NOMO-1 (cell line): ENCODE results near the gene LRRC59.

Source experiments
- DNase-seq, 2 experiments: peaks; one replicate each; lab custom pipeline; 2025; ENCODE audit not compliant: unreplicated experiment in 2 of 2; lab: John Stamatoyannopoulos, UW

The LRRC59 gene

DNA sequence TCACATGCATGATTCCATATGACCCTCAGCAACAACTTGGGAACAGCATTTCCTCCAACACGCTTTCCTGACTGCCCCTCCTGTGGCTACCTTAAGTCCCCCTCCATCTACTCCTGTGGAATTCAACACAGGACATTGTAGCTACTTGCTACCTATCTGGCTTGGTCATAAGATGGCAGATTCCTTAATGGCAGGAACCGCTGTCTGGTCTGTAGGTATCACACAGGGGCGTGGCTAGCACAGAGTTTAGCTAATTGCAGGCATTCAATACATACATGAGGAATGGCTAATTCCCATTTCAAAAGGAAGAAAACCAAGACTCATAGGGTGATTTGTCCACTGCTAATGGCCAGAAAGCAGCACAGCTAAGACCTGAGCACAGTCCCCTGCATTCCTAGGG lies 8.6 kb downstream of the LRRC59 start:
- no peak for DNase-seq

DNA sequence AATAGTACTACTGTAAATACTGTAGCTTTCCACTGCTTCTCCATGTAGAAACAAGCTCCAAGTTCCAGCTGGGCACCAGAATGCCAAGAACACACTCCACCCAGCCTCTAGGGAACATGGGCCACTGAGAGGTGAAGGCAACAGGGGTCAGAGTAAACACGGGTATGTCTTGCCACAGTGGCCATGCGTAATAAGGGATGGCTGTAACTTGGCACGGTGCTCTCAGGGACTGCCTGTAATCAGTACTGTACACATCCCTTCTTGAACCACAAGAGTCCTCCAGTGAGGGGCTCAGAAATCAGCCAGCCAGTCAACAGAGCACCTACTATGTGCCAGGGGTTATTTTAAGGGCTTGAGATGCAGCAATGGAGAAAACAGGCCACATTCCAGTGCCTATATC lies 10.8 kb downstream of the LRRC59 start:
- DNase-seq, result no peak

DNA sequence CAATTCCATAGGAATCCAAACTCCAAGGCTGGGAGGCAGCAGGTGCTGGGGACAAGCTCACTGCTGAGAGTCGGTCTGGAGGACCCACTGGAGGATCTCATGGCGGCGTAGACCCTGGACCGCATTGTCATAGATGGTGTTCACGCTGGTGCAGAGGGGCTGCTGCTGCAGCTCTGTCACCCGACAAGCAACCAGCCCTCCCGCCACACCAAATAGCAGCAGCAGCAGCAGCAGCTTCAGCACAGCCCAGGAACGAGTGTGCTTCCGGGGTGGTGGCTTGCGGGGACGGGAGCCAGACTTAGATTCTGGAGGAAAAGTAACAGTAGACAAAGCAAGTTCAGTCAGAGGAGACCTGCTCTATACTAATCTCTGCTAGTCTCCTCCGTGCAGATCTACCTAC lies 14.4 kb downstream of the LRRC59 start:
- no peak for DNase-seq

DNA sequence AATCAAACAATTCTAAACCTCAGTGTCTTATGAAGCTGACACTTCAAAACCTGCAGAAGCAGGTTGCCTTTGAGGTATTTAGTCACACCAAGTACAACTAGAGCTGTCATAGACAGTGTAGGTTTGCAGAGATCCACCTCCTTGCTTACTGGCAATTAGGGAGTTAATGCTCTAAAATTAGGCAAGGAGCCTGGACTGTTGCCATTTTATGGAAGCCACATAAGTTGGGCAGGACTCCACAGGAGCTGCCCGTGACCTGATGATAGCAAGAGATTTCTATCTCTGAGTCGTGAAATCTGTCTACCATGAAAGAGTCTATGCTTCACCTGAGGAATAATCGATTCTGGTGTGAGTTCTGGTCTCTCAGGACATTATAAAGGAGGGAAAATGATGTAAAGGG lies 15.4 kb downstream of the LRRC59 start:
- DNase-seq, result no peak

DNA sequence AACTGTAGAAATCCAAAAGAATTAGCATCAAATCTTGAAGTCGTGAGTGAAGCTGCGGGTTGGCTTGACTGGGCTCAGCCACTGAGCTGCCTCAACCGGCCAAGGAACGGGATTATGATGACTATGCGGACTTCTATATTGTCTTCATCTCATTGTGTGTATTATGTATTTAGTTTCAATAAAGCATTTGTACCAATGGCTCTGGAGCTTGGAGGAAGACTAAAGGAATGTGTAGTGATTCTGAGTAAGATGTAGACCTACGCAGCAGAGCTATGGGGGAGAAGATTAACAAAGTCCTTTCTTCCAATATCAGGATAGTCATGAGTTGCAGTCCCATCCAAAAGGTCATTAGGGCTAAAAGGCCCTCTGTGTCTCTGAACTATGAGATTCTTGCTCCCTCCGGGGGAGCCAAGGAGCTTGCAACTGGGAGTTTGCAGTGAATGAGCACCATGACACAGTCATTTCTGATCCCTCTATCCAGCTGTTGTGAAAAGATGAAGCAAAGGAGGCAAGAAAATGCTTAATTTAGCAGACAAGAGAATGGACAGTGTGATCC lies 16.0 kb downstream of the LRRC59 start:
- DNase-seq, result no peak

DNA sequence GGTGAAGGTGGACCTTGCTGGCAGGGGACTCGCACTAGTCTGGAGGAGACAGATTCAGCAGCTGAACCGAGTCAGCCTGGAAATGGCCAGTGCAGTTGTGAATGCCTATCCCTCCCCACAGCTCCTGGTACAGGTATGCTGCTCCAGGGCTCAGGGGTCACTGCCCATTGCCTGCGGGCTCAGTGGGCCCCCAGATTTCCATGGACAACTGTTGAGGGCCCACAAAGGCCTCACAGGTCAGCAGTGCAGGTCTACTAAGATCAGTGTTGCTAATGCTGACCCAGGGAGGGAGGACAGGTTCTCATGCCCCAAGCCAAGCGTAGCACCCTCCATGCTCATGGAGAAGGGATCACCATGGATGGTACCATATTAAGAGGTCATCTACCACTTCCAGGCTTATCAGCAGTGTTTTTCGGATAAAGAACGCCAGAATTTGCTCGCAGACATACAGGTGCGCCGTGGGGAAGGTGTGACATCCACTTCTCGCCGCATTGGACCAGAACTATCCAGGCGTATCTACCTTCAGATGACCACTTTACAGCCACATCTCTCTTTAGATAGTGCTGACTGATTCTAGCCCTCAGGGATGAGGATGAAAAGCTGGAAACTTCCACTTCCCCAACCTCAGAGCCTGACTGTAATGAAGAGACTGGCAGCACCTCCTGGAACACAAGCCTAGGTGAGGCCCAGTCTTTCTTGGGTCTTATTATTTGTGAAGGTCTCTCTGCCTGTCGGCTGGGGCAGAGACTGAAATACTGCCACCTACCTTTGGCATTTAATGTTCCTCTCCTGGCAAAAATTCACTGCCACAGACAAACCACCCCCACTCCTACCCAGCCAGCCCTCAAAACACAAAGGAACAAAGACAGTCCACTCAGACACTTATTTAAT lies 16.7 kb downstream of the LRRC59 start:
- no peak for DNase-seq

DNA sequence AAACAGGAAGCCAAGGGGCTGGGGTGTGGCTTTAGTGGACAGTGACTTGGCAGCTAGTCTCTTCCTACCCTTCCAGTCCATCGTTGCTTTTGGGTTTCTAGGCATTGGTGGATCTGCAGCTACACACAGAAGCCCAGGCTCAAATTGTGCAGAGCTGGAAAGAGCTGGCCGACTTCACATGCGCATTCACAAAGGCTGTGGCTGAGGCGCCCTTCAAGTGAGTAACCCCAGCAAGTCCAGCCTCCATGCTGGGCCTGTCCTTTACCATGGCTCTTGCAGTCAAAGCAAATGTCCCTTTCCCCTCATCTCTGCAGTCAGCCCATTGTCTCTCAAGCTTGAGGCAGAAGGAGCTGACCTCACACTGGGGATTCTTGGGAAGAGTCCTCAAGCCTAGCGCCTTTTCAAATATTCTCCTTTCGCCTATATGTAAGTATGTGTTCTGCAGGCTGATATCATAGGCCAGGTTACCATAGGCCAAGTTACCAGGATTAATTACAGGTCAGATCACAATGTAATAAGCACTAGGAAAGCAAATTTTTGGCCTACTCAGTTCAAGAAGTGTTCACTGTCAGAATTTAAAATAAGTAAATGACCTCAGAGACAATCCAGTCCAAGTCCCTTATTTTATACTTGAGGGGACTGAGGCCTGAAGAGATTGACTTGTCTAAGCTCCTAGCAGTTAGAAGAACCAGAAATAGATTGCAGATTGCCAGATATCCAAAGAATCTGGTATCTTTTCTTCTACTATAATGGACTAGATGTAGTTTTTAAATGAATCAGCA lies 17.8 kb downstream of the LRRC59 start:
- no peak for DNase-seq

DNA sequence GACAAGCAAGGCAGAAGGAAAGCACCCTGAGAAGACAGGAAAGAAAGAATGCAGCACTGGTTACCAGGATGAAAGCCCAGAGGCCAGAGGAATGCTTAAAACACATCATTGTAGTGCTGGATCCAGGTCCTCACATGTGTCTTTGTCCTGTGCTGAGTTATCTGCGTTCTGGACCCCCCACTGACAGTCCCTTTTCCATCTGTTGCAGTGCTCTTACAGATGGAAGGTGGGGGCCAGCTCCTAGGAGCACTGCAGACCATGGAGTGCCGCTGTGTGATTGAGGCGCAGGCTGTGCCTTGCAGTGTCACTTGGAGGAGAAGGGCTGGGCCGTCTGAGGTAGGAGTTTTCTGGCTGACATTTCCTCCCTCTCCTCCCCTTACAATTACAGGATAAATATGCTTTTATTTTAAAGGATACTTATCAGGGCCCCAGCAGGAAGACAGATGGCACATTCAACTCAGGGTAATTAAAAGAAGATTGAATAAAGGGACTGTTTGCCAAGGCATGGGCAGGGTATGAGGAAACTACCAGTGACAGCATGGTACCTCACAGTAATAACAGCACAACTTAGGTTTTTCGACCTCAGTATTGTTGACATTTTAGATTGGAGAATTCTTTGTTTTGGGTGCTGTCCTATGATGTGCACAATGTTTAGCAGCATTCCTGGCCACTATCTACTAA lies 21.3 kb downstream of the LRRC59 start:
- DNase-seq, result no peak

DNA sequence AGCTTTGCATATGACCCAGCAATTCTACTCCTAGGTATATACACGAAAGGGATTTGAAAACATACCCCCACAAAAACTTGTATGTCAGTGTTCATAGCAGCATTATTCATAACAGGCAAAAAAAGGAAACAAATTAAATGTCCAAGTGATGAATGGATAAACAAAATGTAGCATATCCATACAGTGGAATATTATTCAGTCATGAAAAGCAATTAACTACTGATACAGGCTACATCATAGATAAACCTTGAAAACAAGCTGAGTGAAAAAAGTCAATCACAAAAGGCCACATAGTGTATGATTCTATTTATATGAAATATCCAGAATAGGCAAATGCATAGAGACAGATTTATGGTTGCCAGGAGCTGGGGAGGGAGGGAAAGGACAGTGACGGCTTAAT lies 23.6 kb downstream of the LRRC59 start:
- no peak for DNase-seq

DNA sequence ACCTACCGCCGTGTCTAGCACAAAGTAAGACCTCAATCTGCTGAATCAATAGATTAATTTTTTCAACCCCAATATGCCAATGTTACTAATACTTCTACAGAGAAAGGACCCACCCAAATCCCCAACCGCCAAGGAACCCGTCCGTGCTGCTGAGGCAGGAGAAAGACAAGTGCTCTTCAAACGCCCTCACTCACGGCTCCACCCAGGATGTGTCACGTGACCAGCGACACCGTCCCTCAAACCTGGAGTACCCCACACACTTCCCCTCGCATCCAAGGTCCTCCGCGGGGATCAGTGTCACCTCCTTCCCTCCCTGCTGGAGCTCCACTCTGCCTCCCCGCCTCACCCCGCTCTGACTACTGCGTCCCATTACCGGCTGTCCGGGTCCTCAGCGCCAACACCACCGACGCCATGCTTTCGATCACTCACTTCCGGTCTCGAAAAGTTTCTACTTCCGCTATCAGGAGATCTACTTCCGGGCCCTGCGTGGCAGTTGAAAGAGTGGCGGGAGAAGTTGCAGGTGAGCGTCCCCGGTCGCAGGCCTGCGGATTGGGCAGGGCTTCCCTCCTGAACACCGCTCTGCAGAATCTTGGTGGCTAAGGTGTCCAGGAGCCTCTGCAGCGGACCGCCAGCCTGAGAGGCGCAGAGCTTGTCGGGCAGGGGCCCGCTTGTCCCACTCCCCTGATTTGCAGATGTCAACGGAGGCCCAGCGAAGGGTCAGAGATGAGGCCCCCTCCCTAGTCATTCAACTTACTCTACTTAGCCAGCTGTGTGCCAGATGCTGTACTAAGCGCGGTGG lies 24.4 kb downstream of the LRRC59 start, which contains the start of the genes EME1 and MRPL27:
Gene EME1, plus strand, starts transcription at position 472 of the 799 bp plus-strand sequence. CDS start 1,980 bp downstream, outside the sequence.
Gene MRPL27, minus strand, starts transcription at position 427 of the 799 bp plus-strand sequence. Its CDS starts 14 bp downstream, at position 413.
- DNase-seq, result peak; percentile 89 to 94

DNA sequence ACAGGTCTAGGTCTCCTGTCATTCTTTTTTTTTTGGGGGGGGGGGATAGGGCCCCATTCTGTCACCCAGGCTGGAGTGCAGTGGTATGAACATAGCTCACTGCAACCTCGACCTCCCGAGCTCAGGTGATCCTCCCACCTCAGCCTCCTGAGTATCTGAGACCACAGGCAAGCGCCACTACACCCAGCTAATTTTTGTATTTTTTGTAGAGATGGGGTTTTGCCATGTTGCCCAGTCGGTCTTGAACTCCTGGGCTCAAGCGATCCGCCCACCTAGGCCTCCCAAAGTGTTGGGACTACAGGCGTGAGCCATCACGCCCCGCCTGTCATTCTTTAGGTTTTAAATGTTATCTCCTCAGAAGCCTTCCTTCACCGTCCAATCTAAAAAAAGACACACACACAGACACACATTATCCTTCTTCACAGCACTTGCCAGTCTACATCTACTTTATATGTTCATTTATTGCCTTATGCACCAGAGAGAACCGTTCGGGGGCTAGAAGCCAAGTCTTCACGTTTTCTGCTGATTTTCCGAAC lies 25.0 kb downstream of the LRRC59 start:
- DNase-seq, result no peak

DNA sequence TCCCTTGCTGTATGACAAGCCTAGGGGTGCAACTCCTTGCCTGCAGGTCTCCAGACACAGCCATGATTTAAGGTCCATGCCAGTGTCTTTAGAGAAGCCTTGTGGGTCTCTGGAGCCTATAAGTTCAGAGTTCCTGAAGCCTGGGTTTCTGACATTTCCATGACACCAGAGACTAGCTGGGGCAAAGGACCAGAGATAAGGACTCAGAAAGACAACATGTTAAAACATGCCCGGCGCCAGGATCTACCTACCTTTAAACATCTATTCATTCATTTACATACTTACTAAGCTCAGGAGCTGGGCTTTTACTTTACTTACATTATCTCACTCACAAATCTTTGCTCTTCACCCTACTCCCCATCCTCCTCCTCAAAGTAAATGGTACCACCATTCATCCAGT lies 25.8 kb downstream of the LRRC59 start:
- no peak for DNase-seq

DNA sequence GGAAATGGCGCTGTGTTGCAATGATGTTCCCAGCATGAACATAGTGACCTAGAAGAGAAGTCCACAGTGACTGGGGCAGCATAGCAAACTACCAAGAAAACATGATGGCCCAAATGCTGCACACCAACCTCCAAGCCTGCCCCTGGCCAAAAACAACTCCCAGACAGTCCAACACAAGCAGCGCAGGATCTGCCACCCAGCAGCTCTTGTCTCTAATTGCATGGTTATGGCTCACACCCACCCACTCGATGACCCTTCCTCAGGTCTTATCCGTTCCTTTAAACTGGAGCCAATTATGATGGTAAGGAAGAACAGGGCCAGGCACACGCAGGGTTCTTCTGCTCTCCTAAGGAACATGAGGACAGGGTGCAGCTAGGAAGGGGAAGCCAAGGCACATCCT lies 27.3 kb downstream of the LRRC59 start:
- DNase-seq, result no peak

DNA sequence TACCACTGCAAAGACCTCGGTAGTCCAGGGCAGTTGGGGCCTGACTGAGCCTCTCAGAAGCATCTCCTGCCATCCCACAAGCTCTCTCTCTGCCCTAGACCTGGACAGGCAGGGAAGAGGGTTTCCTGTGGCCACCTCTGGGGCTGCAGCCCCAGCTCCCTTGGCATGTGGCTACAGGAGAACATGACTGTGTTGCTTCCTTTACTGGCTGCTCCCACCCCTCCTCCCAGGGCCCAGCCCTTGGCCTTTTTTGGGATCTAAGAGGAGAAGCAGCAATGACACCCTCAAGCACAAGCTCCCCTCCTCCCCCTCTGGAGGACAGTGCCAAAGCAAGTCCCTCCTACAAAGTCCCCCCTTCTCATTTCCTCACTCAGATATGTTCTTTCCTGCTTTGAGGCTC lies 29.9 kb downstream of the LRRC59 start:
- no peak for DNase-seq

DNA sequence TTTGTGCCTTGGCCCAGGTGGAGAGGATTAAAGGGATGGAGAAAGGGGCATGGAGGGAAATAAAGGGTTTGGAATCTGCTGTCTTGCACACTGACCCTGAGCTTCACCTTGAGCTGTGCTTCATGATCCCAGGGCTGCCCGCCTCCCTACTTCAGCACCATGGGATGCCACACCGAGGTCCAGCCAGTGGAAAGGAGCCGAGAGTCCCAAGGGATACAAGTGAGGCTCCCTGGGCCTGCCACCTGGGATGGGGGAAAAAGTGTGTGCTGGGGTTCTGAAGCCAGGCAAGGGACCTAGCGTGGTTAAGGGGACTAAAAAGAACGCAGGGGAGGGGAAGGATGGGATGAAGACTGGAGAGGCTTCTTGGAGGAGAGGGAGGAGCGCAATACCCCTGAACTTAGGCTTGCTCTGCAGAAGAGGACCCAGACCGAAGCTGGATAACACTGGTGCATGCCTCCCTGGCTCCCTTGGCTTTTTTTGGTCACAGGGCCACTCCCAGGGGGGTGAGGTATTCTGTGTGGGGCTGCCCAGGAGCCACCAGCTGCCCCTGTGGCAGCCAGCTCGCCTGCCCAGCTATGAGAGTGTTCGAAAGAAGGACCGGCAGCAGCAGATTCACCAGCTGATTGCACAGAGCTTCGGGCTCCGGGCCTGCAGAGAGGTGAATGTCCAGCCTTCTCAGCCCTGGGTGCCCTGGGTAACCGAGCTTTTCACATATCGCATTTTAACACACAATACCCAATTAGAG lies 31.5 kb downstream of the LRRC59 start:
- no peak for DNase-seq

DNA sequence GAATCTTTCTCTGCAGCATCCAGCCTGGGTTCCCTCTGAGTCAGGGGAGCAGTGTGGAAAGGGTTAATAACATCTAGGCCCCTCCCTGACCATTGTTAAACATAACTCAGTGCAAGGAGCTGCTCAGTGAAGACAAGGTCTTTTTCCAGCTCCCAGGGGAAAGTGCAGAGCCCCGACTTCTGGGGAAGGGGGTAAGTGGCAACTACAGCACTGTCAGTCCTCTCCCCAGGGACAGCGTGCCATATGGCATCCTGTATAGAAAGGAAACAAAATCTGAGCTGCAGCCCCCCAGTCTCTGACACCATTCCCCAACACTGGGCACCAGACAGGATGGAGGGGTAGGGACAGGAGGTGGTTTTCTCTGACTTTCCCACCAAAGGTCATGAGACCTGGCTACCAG lies 32.2 kb downstream of the LRRC59 start:
- DNase-seq, result no peak

DNA sequence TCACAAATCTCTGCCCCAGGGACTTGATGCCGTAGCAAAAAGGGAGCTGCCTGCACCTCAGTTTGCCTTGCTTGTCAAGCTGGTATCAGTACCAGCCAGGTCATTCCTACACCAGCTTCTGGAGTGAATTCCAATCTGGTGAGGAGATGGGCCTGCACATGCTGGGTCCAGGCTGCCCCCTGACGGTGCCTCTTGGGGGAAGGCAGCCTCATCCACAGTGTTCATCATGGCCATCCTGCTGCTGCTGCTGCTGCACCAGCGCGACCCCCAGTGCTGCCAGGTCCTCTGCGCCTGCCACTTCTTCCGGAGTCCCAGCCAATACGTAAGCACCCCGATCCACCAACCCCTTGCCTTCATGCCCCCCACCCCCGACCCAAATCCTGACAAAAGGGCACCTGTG lies 32.6 kb downstream of the LRRC59 start:
- no peak for DNase-seq

DNA sequence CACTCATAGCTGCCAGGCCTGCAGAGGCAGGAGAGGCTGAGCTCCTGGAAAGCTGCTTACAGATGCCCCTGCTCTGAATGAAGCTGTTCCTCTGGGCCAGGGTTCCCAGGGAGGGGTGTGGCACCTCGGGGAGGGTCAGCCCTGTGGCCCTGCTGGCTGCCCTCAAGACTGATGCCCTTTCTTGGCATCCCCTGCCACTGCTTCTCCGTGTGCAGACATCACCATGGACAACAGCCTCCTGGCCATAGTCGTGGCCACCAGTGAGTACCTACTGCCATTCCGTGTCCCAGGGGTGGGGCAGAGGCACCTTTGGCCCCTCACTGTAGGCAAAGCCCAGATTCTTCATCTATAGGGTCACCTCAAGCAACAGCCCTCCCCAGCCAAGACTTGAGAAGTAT lies 33.3 kb downstream of the LRRC59 start:
- no peak for DNase-seq
